GM18861 (cell line): ENCODE results near the gene NTM.
"Not testable (repeated sequence)": the region's sequence is repeated elsewhere in the genome, so short reads cannot be mapped to it uniquely, and the experiment has no call there.

ENCODE experiments used
- ATAC-seq: cut with Tn5 transposase; IDR thresholded peaks from one replicate; pipeline ENCODE4 v1.9.1; 2021; ENCODE audit not compliant: unreplicated experiment

Gene NTM

DNA sequence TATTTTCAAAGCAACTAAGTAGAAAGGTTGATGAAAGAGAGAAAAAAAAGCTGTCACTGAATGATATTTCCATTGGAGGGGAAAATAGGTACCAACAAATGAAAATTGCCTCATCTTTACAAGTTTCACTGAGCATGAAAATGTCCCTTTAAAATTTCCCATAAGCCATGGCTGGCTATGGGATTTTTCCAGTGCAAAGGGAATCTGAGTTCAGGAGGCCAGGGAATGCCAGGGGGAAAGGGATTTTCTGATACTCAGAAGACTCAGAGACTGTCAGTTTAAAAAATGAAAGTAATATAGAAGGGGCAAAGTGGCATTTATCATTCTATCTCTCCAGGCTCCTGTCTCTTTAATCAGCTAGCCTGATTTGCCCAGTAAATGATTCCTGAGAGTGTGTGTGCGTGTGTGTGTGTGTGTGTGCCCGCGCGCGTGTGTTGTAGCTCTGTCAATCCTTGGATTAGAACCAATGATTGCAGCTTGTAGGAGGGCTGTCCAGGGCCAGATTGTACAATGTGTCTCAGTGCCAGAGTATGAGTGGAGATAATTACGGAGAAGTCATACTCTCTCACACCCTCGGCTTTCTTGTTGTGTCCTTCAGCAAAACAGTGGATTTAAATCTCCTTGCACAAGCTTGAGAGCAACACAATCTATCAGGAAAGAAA lies at the start of gene NTM:
NTM (plus strand) TSS at position 526 of the 662 bp plus-strand sequence.
- no peak for ATAC-seq

GRCh38 chr11:131324921-131325570 lies 45.4 kb upstream of the NTM start:
- no peak for ATAC-seq

- no peak for ATAC-seq
Measured at GRCh38 chr11:131326829-131327228, 43.6 kb upstream of the NTM start.

- no peak for ATAC-seq
Measured at GRCh38 chr11:131327421-131327820, 43.0 kb upstream of the NTM start.

DNA sequence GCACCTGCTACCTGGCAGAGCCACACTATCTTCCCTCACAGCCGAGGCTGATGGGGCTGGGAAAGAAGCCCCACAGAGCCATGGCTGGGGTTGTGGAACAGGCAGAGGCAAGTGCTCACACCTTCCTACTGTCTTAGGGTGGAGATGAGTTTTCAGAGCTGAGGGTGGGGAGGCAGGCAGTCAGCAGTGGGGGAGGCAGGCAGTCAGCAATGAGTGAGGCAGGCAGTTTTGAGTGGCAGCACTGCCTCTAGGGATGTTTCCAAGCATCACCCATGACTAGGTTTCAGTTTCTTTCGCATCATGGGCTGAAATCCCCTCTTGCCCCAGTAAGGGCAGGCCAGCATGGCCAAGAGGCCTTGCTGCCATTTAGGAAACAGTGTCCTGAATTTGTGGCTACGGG lies 41.6 kb upstream of the NTM start:
- no peak for ATAC-seq

DNA sequence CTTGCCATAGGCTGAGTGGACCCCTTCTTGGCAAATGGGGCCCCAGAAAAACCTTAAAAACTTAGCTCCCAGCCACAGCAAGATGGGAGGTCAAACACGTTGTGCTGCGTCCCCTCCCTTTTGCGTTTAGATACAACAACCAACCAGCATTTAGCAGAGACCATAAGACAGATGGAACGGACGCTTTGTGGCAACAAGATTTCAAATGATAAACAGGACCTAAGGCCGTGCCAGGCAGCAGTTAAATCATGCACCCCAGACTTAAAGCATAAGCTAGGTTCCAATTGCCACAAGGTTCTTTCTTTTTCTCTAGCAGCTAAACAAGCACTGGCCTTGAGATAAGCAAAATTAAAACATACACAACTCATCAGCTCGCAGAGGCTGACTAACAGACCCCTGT lies 39.4 kb upstream of the NTM start:
- no peak for ATAC-seq

GRCh38 chr11:131331546-131331945 lies 38.9 kb upstream of the NTM start:
- no peak for ATAC-seq

GRCh38 chr11:131334601-131335000 lies 35.8 kb upstream of the NTM start:
- no peak for ATAC-seq

DNA sequence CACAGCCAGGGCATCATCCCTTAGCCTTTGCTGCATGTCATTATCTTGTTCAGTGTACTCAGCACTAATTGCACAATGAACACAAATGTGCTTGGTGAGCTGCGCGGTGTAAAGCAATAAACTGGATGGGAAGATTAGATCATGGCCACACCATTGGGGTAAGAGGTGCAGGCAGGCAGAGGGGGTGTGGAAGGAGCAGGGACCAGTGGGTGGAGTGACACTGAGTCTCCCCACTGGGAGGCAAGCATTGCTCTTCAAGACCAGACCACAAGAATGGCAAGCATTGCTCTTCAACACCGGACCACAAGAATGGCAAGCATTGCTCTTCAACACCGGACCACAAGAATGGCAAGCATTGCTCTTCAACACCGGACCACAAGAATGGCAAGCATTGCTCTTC lies 28.5 kb upstream of the NTM start:
- not testable (repeated sequence) for ATAC-seq

DNA sequence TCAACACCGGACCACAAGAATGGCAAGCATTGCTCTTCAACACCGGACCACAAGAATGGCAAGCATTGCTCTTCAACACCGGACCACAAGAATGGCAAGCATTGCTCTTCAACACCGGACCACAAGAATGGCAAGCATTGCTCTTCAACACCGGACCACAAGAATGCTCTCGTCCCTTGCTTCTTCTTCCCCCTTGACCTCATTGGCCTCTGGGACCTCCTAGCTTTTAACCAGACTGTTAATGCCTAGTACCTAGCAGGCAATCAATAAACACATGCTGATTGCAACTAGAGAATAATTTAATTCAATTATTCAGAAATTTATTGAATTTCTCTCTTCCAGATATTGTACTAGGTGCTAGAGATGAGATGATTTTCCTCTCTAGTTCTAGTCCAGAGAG lies 28.0 kb upstream of the NTM start:
- ATAC-seq, result not testable (repeated sequence)

GRCh38 chr11:131345406-131345805 lies 25.0 kb upstream of the NTM start:
- no peak for ATAC-seq

- ATAC-seq, result no peak
Measured at GRCh38 chr11:131349368-131350086, 20.9 kb upstream of the NTM start.

- ATAC-seq, result no peak
Measured at GRCh38 chr11:131350872-131351271, 19.5 kb upstream of the NTM start.

DNA sequence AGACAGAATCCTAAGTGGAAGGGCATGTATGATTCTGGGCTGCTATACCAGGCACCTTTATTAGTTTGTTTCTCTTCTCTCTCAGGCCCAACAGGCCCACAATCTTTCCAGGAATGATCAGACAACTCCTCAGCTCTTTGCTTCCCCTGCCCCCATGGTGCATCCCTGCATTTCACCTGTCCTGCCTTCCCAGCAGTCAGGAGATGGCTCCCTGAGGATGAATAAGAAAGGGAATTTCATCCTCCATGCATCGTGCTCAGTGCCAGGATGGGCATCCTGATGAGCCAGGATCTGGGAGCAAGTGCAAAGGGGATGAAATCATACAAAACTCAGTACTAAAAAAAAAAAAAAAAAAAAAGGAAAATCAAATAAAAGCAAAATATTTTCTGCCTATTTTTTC lies 18.6 kb upstream of the NTM start:
- no peak for ATAC-seq

DNA sequence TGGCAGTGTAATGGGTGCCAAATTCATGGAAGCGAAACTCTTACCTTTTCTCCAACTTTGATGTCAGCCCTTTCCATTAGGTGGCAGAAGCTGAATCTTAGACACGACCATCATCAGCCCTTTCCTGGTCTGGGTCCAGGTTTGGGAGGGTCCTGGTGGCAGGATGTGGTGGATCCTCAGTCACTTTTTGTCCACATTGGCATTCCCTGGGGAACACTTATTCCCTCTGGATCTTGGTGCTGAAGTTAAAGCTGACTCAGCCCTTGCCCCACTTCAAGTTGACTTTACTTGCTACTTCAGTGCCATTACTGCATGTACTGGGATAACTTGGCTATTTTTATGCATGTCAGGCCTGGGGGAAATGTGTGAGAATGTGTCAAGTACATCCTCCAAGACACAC lies 16.6 kb upstream of the NTM start:
- no peak for ATAC-seq

GRCh38 chr11:131354251-131354701 lies 16.1 kb upstream of the NTM start:
- no peak for ATAC-seq

DNA sequence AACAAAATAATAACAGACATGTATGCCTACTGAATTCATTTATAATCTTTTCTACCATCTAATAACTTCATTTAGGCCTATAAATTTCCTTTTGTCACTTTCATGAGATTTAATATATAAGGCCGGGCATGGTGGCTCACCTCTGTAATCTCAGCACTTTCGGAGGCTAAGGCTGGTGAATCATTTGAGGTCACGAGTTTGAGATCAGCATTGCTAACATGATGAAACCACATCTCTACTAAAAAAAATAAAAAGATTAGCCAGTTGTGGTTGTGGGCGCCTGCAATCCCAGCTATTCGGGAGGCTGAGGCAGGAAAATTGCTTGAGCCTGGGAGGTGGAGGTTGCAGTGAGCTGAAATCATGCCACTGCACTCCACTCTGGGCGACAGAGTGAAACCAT lies 14.2 kb upstream of the NTM start:
- ATAC-seq, result no peak

DNA sequence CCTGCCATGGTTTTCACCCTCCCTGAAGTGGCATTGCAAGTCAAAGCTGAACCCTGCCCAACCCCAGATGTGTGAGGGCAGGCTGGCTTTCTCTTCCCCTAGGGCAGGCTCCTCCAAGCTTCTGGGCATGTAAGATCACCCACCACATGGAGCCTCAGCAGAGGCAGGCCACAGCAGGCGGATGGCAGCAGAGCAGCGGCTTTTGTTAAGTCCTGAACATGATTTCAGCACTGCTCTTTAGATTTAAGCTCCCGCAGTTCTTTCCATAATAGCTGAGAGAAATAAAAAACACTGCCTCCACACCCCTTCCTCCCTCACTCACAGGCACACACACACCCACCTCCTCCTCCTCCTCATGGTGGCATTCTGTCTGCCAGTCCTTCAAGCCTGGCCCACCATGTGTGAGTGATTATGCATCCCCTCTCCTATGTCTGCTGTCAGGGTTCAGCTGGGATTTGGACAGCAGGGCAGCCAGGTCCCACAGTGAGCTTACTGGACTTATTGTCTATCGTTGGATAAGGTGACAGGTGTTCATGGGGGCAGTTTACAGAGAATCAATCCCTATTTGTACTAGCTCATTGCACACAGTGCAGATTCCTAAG lies 5.0 kb upstream of the NTM start:
- no peak for ATAC-seq

DNA sequence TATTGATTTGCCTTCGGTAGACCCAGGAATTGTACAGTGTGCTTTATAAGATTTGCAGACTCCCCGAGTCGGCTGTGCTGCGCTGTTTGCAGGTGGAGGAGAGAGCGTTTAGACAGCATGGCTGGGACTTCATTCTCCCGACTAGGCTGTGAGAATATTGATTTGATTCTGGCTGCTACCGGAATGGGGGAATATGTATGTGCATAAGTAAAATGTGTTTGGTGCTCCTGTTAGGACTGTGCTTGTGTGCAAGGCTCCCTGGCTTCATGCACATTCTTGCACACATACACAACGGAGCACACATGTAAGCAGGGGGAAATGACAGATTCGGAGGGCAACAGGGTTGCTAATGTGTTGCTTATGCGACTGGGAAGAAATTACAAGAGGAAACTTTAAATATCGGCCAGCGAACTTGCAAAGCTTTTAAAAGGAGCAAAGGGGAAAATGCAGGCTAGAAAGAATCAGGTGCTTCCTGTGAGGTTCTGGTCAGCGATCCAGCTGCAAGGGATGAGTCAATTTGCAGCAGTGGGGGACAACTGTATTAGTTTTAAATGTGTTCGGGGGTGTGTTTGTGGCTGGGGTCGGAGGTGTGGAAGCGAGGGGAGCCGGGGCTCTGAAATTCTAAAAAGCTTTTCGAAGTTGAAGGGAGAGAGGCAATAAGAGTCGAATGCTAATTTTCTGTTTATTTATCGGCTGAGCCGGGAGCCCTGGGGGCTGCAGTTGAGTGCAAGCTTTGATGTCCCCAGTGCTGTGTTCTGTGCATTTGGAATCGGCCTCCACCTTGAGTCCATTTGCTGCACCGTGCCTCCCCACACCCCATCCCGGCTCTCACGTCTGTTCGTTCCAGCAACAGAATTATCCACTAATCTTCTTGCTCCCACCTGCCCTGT lies 731 bp downstream of the NTM start:
- no peak for ATAC-seq

DNA sequence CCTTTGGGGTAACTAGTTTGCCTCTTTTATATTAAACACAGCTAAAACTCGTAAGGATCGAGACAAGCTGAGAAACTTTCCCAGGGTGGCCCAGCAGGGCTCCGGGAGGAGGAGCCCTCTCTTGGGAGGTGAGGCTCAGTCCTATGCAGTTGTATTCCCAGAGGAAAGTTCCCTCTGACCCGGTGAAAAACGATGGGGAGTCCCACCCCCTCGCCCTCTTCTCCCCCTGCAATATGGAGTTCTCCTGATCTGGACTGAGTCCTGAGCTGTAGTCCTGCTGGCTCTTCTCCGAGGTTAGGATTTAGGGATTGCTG lies 1.3 kb downstream of the NTM start:
- no peak for ATAC-seq
